ENCODE results near the gene PRKACB.

DNA sequence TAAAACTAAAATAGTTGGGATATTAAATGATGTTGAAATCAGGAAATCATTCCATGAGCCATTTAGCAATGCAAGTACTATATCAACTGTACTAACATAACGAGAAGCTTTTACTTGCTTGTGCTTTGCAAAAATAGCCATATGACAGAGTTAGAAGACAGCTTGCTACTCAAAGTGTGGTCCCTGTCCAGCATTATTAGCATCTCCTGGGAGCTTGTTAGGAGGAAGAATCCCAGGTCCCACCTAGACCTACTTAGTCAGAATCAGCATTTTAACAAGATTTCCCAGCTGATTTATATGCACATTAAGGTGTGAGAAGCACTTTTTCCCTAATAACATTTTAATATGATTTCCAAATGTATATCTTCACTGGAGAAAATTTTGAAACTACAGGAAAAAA, 4.7 kb downstream of the PRKACB start:
- TF ChIP-seq, protein P1, sequence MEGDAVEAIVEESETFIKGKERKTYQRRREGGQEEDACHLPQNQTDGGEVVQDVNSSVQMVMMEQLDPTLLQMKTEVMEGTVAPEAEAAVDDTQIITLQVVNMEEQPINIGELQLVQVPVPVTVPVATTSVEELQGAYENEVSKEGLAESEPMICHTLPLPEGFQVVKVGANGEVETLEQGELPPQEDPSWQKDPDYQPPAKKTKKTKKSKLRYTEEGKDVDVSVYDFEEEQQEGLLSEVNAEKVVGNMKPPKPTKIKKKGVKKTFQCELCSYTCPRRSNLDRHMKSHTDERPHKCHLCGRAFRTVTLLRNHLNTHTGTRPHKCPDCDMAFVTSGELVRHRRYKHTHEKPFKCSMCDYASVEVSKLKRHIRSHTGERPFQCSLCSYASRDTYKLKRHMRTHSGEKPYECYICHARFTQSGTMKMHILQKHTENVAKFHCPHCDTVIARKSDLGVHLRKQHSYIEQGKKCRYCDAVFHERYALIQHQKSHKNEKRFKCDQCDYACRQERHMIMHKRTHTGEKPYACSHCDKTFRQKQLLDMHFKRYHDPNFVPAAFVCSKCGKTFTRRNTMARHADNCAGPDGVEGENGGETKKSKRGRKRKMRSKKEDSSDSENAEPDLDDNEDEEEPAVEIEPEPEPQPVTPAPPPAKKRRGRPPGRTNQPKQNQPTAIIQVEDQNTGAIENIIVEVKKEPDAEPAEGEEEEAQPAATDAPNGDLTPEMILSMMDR (IDR thresholded peaks at IDR 0.05; ENCODE audit: low read depth, low read length, missing input control) = no peak
- TF ChIP-seq YY1 (IDR thresholded peaks at IDR 0.05) (no peak), SP1 (IDR thresholded peaks at IDR 0.05) (no peak), JUND (IDR thresholded peaks at IDR 0.05) (no peak), RAD21 (IDR thresholded peaks at IDR 0.05) (no peak), EGR1 (IDR thresholded peaks at IDR 0.05; ENCODE audit: low read depth in 2 of 2) (no peak), GABPA (IDR thresholded peaks at IDR 0.05 in 1 of 2, conservative IDR thresholded peaks at IDR 0.05 in 1 of 2) (no peak)
- TF ChIP-seq, protein P2, sequence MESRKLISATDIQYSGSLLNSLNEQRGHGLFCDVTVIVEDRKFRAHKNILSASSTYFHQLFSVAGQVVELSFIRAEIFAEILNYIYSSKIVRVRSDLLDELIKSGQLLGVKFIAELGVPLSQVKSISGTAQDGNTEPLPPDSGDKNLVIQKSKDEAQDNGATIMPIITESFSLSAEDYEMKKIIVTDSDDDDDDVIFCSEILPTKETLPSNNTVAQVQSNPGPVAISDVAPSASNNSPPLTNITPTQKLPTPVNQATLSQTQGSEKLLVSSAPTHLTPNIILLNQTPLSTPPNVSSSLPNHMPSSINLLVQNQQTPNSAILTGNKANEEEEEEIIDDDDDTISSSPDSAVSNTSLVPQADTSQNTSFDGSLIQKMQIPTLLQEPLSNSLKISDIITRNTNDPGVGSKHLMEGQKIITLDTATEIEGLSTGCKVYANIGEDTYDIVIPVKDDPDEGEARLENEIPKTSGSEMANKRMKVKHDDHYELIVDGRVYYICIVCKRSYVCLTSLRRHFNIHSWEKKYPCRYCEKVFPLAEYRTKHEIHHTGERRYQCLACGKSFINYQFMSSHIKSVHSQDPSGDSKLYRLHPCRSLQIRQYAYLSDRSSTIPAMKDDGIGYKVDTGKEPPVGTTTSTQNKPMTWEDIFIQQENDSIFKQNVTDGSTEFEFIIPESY (IDR thresholded peaks at IDR 0.05) = no peak
- TF ChIP-seq, protein P3, sequence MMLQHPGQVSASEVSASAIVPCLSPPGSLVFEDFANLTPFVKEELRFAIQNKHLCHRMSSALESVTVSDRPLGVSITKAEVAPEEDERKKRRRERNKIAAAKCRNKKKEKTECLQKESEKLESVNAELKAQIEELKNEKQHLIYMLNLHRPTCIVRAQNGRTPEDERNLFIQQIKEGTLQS (IDR thresholded peaks at IDR 0.05) = no peak
- TF ChIP-seq, protein P4, sequence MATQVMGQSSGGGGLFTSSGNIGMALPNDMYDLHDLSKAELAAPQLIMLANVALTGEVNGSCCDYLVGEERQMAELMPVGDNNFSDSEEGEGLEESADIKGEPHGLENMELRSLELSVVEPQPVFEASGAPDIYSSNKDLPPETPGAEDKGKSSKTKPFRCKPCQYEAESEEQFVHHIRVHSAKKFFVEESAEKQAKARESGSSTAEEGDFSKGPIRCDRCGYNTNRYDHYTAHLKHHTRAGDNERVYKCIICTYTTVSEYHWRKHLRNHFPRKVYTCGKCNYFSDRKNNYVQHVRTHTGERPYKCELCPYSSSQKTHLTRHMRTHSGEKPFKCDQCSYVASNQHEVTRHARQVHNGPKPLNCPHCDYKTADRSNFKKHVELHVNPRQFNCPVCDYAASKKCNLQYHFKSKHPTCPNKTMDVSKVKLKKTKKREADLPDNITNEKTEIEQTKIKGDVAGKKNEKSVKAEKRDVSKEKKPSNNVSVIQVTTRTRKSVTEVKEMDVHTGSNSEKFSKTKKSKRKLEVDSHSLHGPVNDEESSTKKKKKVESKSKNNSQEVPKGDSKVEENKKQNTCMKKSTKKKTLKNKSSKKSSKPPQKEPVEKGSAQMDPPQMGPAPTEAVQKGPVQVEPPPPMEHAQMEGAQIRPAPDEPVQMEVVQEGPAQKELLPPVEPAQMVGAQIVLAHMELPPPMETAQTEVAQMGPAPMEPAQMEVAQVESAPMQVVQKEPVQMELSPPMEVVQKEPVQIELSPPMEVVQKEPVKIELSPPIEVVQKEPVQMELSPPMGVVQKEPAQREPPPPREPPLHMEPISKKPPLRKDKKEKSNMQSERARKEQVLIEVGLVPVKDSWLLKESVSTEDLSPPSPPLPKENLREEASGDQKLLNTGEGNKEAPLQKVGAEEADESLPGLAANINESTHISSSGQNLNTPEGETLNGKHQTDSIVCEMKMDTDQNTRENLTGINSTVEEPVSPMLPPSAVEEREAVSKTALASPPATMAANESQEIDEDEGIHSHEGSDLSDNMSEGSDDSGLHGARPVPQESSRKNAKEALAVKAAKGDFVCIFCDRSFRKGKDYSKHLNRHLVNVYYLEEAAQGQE (IDR thresholded peaks at IDR 0.05) = no peak
